Activated naive CD4-positive, alpha-beta T cell treated with anti-CD3 and anti-CD28 coated beads, Interleukin-2, amount 50 U/mL, for 24 hours (primary cell): Measurements from ENCODE around the gene FGF19.

Experiments used
- H3K27ac Mint-ChIP-seq: one replicate; pipeline ENCODE4 v1.8.0; 2021; ENCODE audit warnings: mild to moderate bottlenecking, mixed read lengths
- H3K27me3 Mint-ChIP-seq: one replicate; pipeline ENCODE4 v1.8.0; 2021; ENCODE audit warnings: mixed read lengths
- H3K36me3 Mint-ChIP-seq: one replicate; pipeline ENCODE4 v1.8.0; 2021; ENCODE audit warnings: mixed read lengths
- H3K4me1 Mint-ChIP-seq: one replicate; pipeline ENCODE4 v1.8.0; 2021; ENCODE audit warnings: mixed read lengths
- H3K4me3 Mint-ChIP-seq: one replicate; pipeline ENCODE4 v1.8.0; 2021; ENCODE audit warnings: mild to moderate bottlenecking, mixed read lengths
- H3K9me3 Mint-ChIP-seq: one replicate; pipeline ENCODE4 v1.8.0; 2021; ENCODE audit warnings: mixed read lengths

FGF19 gene

GRCh38 chr11:69729252-69729651 lies 25.4 kb upstream of the FGF19 start:
- Mint-ChIP-seq H3K27me3 (peaks cover 30% of the 10 kb centered on the region), H3K4me1 (no peaks in the 10 kb centered on the region), H3K27ac (no peak overlapping the region)

GRCh38 chr11:69727266-69727665 lies 23.4 kb upstream of the FGF19 start:
- Mint-ChIP-seq H3K27me3 (peaks cover 30% of the 10 kb centered on the region), H3K27ac (no peak overlapping the region), H3K4me1 (no peaks in the 10 kb centered on the region), H3K9me3 (no peaks in the 10 kb centered on the region), H3K36me3 (no peaks in the 10 kb centered on the region), H3K4me3 (no peak overlapping the region)

More at GRCh38 chr11:69729252-69729651, 25.4 kb upstream of the FGF19 start:
- Mint-ChIP-seq H3K9me3 (no peaks in the 10 kb centered on the region), H3K4me3 (no peak overlapping the region), H3K36me3 (peaks cover 3% of the 10 kb centered on the region)

GRCh38 chr11:69726481-69726880 lies 22.7 kb upstream of the FGF19 start:
- Mint-ChIP-seq H3K27ac (no peak overlapping the region), H3K4me3 (no peak overlapping the region), H3K27me3 (peaks cover 30% of the 10 kb centered on the region), H3K9me3 (no peaks in the 10 kb centered on the region), H3K36me3 (no peaks in the 10 kb centered on the region), H3K4me1 (no peaks in the 10 kb centered on the region)

- H3K27ac Mint-ChIP-seq, result no peak overlapping the region
- no peak overlapping the region for H3K4me3 Mint-ChIP-seq
- peaks cover 33% of the 10 kb centered on the region for H3K27me3 Mint-ChIP-seq
- H3K4me1 Mint-ChIP-seq, result no peaks in the 10 kb centered on the region
- no peaks in the 10 kb centered on the region for H3K9me3 Mint-ChIP-seq
- H3K36me3 Mint-ChIP-seq, result no peaks in the 10 kb centered on the region
Measured at GRCh38 chr11:69726019-69726418, 22.2 kb upstream of the FGF19 start.

DNA sequence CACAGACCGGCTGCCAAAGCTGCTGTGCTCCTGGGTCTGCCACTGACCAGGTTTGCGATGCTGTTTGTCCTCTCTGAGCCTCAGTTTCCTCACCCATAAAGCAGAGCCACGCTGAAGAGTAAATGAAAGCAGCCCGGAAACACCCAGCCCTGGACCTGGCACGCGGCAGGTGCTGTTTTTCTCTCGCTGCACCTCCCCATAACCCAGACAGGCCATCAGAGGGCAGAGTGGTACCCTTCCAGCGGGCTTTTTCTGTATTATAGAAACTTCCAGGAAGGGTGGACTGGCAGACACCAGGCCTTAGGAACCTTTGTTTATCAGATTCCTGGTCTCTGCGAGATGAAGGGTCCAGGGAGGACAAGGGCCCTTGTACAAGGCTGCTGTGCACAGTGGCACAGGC lies 17.9 kb upstream of the FGF19 start:
- peaks cover 36% of the 10 kb centered on the region for H3K27me3 Mint-ChIP-seq
- no peaks in the 10 kb centered on the region for H3K9me3 Mint-ChIP-seq
- no peak overlapping the region for H3K4me3 Mint-ChIP-seq
- no peak overlapping the region for H3K27ac Mint-ChIP-seq
- no peaks in the 10 kb centered on the region for H3K36me3 Mint-ChIP-seq
- no peaks in the 10 kb centered on the region for H3K4me1 Mint-ChIP-seq

DNA sequence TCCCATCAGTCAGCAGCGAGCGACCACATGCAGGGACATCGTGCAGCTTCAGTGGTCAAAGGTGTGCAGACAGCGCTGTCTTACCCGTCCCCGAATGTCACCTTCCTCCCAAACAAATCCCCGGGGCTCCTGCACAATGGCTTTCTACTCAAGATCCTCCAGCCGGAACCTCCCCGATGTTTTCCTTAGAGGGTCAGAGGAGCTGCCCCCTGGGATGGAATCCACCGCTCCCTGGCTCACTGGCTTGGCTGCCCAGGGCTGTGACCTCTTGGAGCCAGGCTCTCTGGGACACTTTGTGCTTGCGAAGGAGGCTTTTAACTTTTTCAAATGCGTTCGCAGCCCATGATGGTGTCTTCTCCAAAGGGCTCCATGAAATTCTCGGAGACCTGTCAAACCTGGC lies 17.3 kb upstream of the FGF19 start:
- Mint-ChIP-seq H3K4me1 (no peaks in the 10 kb centered on the region), H3K9me3 (no peaks in the 10 kb centered on the region), H3K4me3 (no peak overlapping the region), H3K27ac (no peak overlapping the region), H3K27me3 (peaks cover 34% of the 10 kb centered on the region), H3K36me3 (no peaks in the 10 kb centered on the region)

- no peaks in the 10 kb centered on the region for H3K36me3 Mint-ChIP-seq
- no peaks in the 10 kb centered on the region for H3K9me3 Mint-ChIP-seq
- H3K4me3 Mint-ChIP-seq, result no peak overlapping the region
- no peak overlapping the region for H3K27ac Mint-ChIP-seq
- no peaks in the 10 kb centered on the region for H3K4me1 Mint-ChIP-seq
- H3K27me3 Mint-ChIP-seq, result peaks cover 24% of the 10 kb centered on the region
Measured at GRCh38 chr11:69718912-69719311, 15.1 kb upstream of the FGF19 start.

DNA sequence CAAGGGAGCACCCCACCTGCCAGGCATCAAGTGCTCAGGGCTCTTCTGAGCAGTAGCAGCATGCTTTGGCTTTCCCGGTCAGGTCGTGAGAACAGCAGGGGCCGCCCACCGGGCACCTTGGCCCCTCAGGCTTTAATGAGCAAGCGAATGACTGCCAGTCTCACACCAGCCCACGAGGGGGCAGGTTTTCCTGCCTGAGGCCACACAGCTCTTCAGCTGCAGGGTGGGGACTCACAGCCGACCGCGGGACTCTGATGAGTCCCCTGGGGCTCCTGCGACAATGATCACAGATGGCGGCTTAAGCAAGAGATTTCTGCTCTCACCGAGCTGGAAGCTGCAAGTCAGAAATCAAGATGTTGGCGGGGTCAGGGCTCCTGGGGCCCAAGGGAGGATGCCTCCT lies 14.3 kb upstream of the FGF19 start:
- Mint-ChIP-seq H3K9me3 (no peaks in the 10 kb centered on the region), H3K4me3 (no peak overlapping the region), H3K27ac (no peak overlapping the region), H3K4me1 (no peaks in the 10 kb centered on the region), H3K27me3 (peaks cover 26% of the 10 kb centered on the region), H3K36me3 (no peaks in the 10 kb centered on the region)

GRCh38 chr11:69716891-69717747 lies 13.3 kb upstream of the FGF19 start:
- H3K4me1 Mint-ChIP-seq, result peaks cover 3% of the 10 kb centered on the region
- H3K4me3 Mint-ChIP-seq, result no peak overlapping the region
- no peak overlapping the region for H3K27ac Mint-ChIP-seq
- peaks cover 22% of the 10 kb centered on the region for H3K27me3 Mint-ChIP-seq
- no peaks in the 10 kb centered on the region for H3K9me3 Mint-ChIP-seq
- H3K36me3 Mint-ChIP-seq, result no peaks in the 10 kb centered on the region

DNA sequence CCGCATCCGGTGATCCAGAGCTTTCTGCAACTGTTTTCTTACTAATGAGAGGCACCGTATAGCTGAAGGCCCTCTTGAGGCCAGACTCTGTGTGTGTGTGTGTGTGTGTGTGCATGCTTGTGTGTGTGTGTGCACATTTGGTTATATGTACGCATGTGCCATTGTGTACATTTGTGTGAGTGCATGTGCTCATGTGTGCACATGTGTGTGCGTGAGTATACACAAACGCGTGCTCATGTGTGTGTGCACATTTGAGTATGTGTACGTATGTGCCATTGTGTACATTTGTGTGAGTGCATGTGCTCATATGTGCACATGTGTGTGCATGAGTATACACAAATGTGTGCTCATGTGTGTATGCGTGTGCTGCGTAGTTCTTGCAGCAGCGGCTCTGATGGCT lies 12.3 kb upstream of the FGF19 start:
- H3K4me1 Mint-ChIP-seq, result peaks cover 10% of the 10 kb centered on the region
- H3K4me3 Mint-ChIP-seq, result no peak overlapping the region

DNA sequence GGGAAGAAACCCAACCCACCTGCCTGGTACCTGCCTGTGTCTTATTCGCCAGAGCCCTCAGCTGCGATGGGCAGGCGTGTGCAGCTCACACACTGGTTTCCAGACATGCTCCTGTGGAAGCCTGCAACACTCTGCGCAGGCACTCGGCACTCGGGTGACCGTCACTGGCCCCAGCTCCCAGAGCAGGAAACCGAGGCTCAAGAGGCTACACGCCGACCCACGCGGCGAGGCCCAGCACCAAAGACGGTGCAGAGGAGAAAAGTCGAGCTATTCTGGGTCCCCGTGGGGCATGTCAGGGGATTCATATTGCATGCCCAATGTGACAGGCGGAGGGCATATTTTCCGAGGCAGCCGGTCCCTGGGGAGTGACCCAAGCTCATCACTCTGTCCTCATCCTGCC lies 11.6 kb upstream of the FGF19 start:
- Mint-ChIP-seq H3K27me3 (peaks cover 17% of the 10 kb centered on the region), H3K4me3 (no peak overlapping the region), H3K36me3 (no peaks in the 10 kb centered on the region), H3K27ac (no peak overlapping the region), H3K4me1 (peaks cover 10% of the 10 kb centered on the region), H3K9me3 (no peaks in the 10 kb centered on the region)

More for the DNA sequence above, 12.3 kb upstream of the FGF19 start:
- no peaks in the 10 kb centered on the region for H3K9me3 Mint-ChIP-seq
- no peak overlapping the region for H3K27ac Mint-ChIP-seq
- H3K36me3 Mint-ChIP-seq, result no peaks in the 10 kb centered on the region
- peaks cover 20% of the 10 kb centered on the region for H3K27me3 Mint-ChIP-seq

GRCh38 chr11:69711822-69712801 lies 8.3 kb upstream of the FGF19 start:
- H3K4me1 Mint-ChIP-seq, result peaks cover 10% of the 10 kb centered on the region
- H3K27ac Mint-ChIP-seq, result peak overlapping the region; percentile 68
- peak overlapping the region; percentile 80 for H3K4me3 Mint-ChIP-seq
- H3K36me3 Mint-ChIP-seq, result no peaks in the 10 kb centered on the region
- H3K27me3 Mint-ChIP-seq, result peaks cover 6% of the 10 kb centered on the region
- no peaks in the 10 kb centered on the region for H3K9me3 Mint-ChIP-seq

DNA sequence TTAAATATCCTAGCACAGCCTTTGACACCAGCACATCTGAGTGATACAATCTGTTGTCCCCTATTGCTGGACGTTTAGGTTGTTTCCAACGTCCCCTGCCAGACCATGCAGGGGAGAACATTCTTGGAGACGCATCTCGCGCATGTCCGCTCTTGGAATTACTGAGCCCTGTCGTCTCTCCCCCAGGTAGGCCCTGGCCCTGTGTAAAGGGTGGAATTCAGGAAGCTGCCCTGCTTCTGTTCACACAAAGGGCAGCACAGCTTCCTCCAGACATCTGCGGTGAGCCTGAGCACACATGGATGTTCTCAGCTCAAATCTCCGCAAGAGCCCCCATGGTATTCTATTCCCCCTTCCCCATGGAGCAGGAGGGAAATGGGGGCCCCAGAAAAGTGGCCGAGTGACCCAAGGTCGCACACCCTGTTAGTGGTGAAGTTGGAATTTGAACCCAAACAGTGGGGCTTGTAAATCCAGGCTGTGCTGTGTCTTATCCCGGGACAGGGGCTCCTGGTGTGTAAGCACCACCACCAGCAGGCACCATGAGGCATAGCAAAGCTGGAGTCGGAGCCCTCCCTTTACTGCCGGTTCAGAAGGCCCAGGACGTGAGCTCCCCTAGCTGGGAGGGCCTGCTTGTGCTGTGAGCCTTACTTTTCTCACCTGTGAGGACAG lies 5.0 kb upstream of the FGF19 start:
- Mint-ChIP-seq H3K27ac (no peak overlapping the region), H3K9me3 (no peaks in the 10 kb centered on the region), H3K4me3 (no peak overlapping the region), H3K36me3 (no peaks in the 10 kb centered on the region), H3K27me3 (peaks cover 18% of the 10 kb centered on the region), H3K4me1 (peaks cover 13% of the 10 kb centered on the region)

- Mint-ChIP-seq H3K4me3 (no peak overlapping the region), H3K4me1 (peaks cover 17% of the 10 kb centered on the region), H3K27me3 (peaks cover 23% of the 10 kb centered on the region), H3K9me3 (no peaks in the 10 kb centered on the region), H3K36me3 (no peaks in the 10 kb centered on the region), H3K27ac (no peak overlapping the region)
Measured at GRCh38 chr11:69707176-69707575, 3.4 kb upstream of the FGF19 start.

- no peaks in the 10 kb centered on the region for H3K9me3 Mint-ChIP-seq
- no peak overlapping the region for H3K4me3 Mint-ChIP-seq
- no peak overlapping the region for H3K27ac Mint-ChIP-seq
- peaks cover 24% of the 10 kb centered on the region for H3K27me3 Mint-ChIP-seq
- H3K4me1 Mint-ChIP-seq, result peaks cover 10% of the 10 kb centered on the region
- H3K36me3 Mint-ChIP-seq, result no peaks in the 10 kb centered on the region
Measured at GRCh38 chr11:69705901-69706787, 2.3 kb upstream of the FGF19 start.
